Measurements from ENCODE around the gene TEX26. TPM values are rescaled to one million over a fixed set of nuclear protein-coding genes. Genes with fewer than 3 reads are reported as not detected.

Gene TEX26
- total and polyA plus RNA-seq, 7 donors = not detected

DNA sequence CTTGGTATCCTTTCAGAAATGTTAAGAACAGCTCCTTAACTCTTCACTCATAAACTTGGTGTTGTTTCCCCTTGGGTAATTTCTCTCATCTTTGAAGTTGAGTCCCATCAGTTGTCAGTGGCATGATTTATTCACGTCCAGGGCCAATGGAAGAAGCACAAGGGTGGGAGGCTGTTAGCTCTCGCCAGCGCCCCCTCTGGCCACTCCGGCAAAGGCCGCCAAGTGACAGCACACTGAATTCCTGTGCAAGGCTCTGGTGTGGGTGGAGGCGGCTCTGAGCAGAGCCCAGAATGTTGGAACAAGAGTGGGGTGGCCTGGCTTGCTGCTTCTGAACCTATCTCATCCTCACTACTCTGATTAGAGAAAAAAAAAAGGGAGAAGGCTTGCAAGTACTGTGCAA is 39.5 kb upstream of the TEX26 start:
- DNase-seq = no peak
- no peaks in the 10 kb centered on the region for H3K4me1 ChIP-seq
- no peak overlapping the region for H3K27ac ChIP-seq
- no peaks in the 10 kb centered on the region for H3K27me3 ChIP-seq
- H3K36me3 ChIP-seq = no peaks in the 10 kb centered on the region
- no peaks in the 10 kb centered on the region for H3K9me3 ChIP-seq
- 36 to 47% methylated on average over 6 of the region's 6 CpGs for WGBS, 2 donors
- intact Hi-C loops (cut with DNase I) = no loop called here
- TF ChIP-seq, protein P1, sequence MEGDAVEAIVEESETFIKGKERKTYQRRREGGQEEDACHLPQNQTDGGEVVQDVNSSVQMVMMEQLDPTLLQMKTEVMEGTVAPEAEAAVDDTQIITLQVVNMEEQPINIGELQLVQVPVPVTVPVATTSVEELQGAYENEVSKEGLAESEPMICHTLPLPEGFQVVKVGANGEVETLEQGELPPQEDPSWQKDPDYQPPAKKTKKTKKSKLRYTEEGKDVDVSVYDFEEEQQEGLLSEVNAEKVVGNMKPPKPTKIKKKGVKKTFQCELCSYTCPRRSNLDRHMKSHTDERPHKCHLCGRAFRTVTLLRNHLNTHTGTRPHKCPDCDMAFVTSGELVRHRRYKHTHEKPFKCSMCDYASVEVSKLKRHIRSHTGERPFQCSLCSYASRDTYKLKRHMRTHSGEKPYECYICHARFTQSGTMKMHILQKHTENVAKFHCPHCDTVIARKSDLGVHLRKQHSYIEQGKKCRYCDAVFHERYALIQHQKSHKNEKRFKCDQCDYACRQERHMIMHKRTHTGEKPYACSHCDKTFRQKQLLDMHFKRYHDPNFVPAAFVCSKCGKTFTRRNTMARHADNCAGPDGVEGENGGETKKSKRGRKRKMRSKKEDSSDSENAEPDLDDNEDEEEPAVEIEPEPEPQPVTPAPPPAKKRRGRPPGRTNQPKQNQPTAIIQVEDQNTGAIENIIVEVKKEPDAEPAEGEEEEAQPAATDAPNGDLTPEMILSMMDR (IDR thresholded peaks at IDR 0.05) = peak in 1 of 4 experiments; percentile 12
- no peak for TF ChIP-seq POLR2AphosphoS5 (IDR thresholded peaks at IDR 0.05)
- H3K4me3 ChIP-seq = no peak overlapping the region

DNA sequence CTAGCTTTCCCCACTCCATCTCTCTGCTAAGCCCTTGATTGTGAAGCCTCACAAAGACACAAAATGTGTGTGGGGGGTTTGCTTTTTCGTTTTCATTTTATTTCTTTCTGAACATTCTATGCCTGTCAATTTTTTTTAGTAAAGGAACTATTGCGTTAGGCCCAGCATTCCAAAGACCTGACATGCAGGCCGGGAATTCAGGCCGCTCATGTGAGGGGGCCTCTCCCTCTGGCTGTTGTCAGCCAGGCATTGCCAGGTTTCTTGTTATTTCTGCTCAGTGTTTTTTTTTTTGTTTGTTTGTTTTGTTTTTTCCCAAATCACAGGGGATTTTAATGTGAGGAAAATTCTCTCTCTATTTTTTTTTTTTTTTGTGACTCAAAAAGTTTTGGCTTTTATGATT is 36.7 kb upstream of the TEX26 start:
- TF ChIP-seq, protein P1 (IDR thresholded peaks at IDR 0.05) = no peak
- TF ChIP-seq EP300 (IDR thresholded peaks at IDR 0.05) = peak in 1 of 4 donors; percentile 15
- no peak for TF ChIP-seq POLR2A (IDR thresholded peaks at IDR 0.05)
- peak in 3 of 4 donors; percentile 20 to 70 (median 34) for TF ChIP-seq POLR2AphosphoS5 (IDR thresholded peaks at IDR 0.05)
- Histone ChIP-seq H3K4me1 (no peaks in the 10 kb centered on the region), H3K36me3 (no peaks in the 10 kb centered on the region), H3K4me3 (no peak overlapping the region), H3K27ac (peak overlapping the region in 1 of 4 donors; percentile 20), H3K27me3 (no peaks in the 10 kb centered on the region), H3K9me3 (no peaks in the 10 kb centered on the region)
- WGBS, 2 donors = 76 to 81% methylated on average over 4 of the region's 4 CpGs
- intact Hi-C loops (cut with DNase I) = no loop called here
- DNase-seq = peak; percentile 87

DNA sequence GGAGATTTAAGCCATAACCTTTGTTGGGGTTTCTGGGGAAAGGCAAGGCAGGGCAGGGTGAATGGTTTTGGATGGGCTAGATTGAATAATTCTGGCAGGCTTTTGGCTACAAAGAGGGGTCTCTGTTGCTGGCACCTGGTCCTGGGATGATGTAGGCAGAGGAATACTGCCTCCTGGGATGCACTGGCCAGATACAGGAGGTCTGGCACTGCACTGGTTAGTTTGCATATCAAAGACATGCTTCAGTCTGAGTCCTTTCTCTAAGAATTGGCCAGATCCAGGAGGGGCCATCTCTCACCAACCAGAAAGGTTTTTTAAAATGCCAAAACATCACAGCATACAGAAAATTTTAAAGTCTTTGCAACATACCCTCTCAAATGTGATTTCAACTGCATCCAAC is 34.4 kb upstream of the TEX26 start:
- Histone ChIP-seq H3K9me3 (no peaks in the 10 kb centered on the region), H3K36me3 (no peaks in the 10 kb centered on the region), H3K4me3 (no peak overlapping the region), H3K27me3 (no peaks in the 10 kb centered on the region), H3K4me1 (no peaks in the 10 kb centered on the region), H3K27ac (peak overlapping the region in 2 of 4 donors; percentile 51 to 54)
- TF ChIP-seq POLR2A (IDR thresholded peaks at IDR 0.05) (no peak), POLR2AphosphoS5 (IDR thresholded peaks at IDR 0.05) (no peak), EP300 (IDR thresholded peaks at IDR 0.05) (no peak)
- TF ChIP-seq, protein P1 (IDR thresholded peaks at IDR 0.05) = no peak
- DNase-seq = no peak
- intact Hi-C loops (cut with DNase I) = no loop called here

DNA sequence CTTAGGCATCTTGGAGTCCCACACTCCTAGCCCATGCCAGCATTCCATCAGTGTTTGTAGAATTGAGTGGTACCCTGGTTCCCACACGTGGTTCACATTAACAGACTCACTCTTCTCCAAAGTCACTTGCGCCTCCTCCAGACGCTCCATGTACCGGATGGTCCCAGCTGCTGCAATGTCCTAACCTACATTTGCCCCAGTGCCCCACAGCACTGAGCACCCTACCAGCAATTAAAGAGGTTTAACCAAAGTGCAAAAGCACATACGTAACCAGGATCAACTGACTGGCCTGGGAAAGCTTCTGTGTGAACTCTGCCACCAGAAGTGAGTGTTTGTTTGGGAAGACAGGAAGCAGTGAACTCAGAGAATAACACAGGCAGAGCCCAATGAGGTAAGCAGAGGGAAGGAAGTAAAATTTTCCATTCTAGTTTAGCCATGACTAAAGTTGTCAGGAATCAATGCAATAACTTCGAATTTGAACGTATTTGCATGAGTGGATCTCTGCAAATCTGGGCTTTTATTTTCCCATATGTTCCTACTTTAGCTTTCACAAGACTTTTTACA is 33.7 kb upstream of the TEX26 start:
- Histone ChIP-seq H3K36me3 (no peaks in the 10 kb centered on the region), H3K4me3 (no peak overlapping the region), H3K27ac (peak overlapping the region in 3 of 4 donors; percentile 20 to 54 (median 51)), H3K27me3 (no peaks in the 10 kb centered on the region), H3K9me3 (no peaks in the 10 kb centered on the region), H3K4me1 (no peaks in the 10 kb centered on the region)
- TF ChIP-seq, protein P1 (IDR thresholded peaks at IDR 0.05) = no peak
- TF ChIP-seq EP300 (IDR thresholded peaks at IDR 0.05) (no peak), POLR2A (IDR thresholded peaks at IDR 0.05) (no peak), POLR2AphosphoS5 (IDR thresholded peaks at IDR 0.05) (peak in 2 of 4 donors; percentile 29 to 72)
- no peak for DNase-seq
- WGBS, 2 donors = 50 to 59% methylated on average over 7 of the region's 7 CpGs
- intact Hi-C loops (cut with DNase I) = no loop called here

DNA sequence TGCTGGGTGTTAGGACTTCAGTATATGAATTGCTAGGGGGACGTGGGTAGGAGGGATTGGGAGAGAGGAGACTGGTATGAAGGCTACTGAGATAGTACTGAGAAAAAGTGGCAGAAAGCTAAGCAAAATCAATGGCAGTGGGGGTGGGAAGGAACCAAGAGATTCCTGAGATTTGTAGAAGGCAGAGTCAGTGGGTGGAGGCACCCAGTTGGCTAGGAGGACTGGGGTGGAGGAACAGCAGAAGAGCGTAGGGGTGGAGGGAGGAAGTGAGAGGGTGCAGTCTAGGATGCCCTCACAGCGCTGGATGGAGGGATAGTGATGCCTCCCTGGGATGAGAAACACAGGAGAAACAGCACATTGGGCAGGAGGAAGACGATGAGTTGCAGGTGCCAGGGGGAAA is 32.0 kb upstream of the TEX26 start:
- TF ChIP-seq POLR2A (IDR thresholded peaks at IDR 0.05) = no peak
- no peak for TF ChIP-seq POLR2AphosphoS5 (IDR thresholded peaks at IDR 0.05)
- no peak for TF ChIP-seq EP300 (IDR thresholded peaks at IDR 0.05)
- TF ChIP-seq, protein P1 (IDR thresholded peaks at IDR 0.05) = no peak
- 80 to 82% methylated on average over 4 of the region's 4 CpGs for WGBS, 2 donors
- intact Hi-C loops (cut with DNase I) = no loop called here

More for the DNA sequence above, 32.0 kb upstream of the TEX26 start:
- no peak for DNase-seq
- no peaks in the 10 kb centered on the region for H3K4me1 ChIP-seq
- no peaks in the 10 kb centered on the region for H3K9me3 ChIP-seq
- H3K27me3 ChIP-seq = peaks cover 0 to 8% (median 0%) of the 10 kb centered on the region in 3 donors
- no peaks in the 10 kb centered on the region for H3K36me3 ChIP-seq
- no peak overlapping the region for H3K4me3 ChIP-seq
- H3K27ac ChIP-seq = peak overlapping the region in 1 of 4 donors; percentile 54

Measured in sigmoid colon (tissue), 7 donors.